Measurements from ENCODE around the gene ALAS2. TPM values are rescaled to one million over a fixed set of nuclear protein-coding genes. Genes with fewer than 3 reads are reported as not detected.

Gene ALAS2
- total RNA-seq, 1 donor from 2014 or later: not detected

- no peak overlapping the region for H3K4me3 ChIP-seq (ENCODE audit: low read depth, low read length)
Measured at GRCh38 chrX:54964766-54965497, 65.8 kb downstream of the ALAS2 start.

GRCh38 chrX:54961750-54962149 lies 69.0 kb downstream of the ALAS2 start:
- no peak overlapping the region for H3K4me3 ChIP-seq (ENCODE audit: low read depth, low read length)
- no peak for TF ChIP-seq CTCF (conservative IDR thresholded peaks at IDR 0.05; ENCODE audit: low read depth, low read length)
- DNase-seq (ENCODE audit: low read depth): no peak

More at GRCh38 chrX:54964766-54965497, 65.8 kb downstream of the ALAS2 start:
- TF ChIP-seq CTCF (conservative IDR thresholded peaks at IDR 0.05; ENCODE audit: low read depth, low read length): no peak
- DNase-seq (ENCODE audit: low read depth): no peak

Other genes with a start within 250 kb of the ALAS2 start
- gene ITIH6, start 232.7 kb downstream of the ALAS2 start, total RNA-seq: not detected in 2 replicates
- gene MAGED2, start 223.2 kb downstream of the ALAS2 start, total RNA-seq: 102 and 138 TPM in 2 replicates
- 6.1 and 15.0 TPM in 2 replicates for gene TRO, start 110.2 kb downstream of the ALAS2 start, total RNA-seq
- 0.58 TPM in 1 of 2 replicates, not detected in the other for gene PFKFB1, start 36.8 kb downstream of the ALAS2 start, total RNA-seq
- gene APEX2, start 30.6 kb downstream of the ALAS2 start, total RNA-seq: 17.0 and 25.0 TPM in 2 replicates
- not detected in 2 replicates for gene PAGE2B, start 44.1 kb upstream of the ALAS2 start, total RNA-seq
- not detected in 2 replicates for gene PAGE2, start 58.0 kb upstream of the ALAS2 start, total RNA-seq
- not detected in 2 replicates for gene PAGE5, start 189.4 kb upstream of the ALAS2 start, total RNA-seq
- not detected in 2 replicates for gene PAGE3, start 233.9 kb upstream of the ALAS2 start, total RNA-seq